Stomach (tissue), 9 donors: Measurements from ENCODE around the gene ARHGEF10L. TPM values are rescaled to one million over a fixed set of nuclear protein-coding genes. Genes with fewer than 3 reads are reported as not detected.

ENCODE experiments used
- DNase-seq, 2 donors: peaks; one replicate each; pipeline versions ENCODE4 v3.0.0 to v3.0.0-alpha.2; 2013 to 2019
- H3K27ac ChIP-seq, 5 donors: fragments of 200-600 bp in 4 of 5; sonication (generic) in 4 of 5; one replicate each; pipeline ENCODE4 v1.5.1; 2013 to 2019; ENCODE audit warnings: mild to moderate bottlenecking in 1 of 5, moderate library complexity in 1 of 5
- H3K27me3 ChIP-seq, 3 donors: fragments of 200-600 bp; sonication (generic); one replicate each; pipeline ENCODE4 v1.5.1; 2017 to 2019; ENCODE audit warnings: mixed run types in 1 of 3
- H3K36me3 ChIP-seq, 4 donors: fragments of 200-600 bp; sonication (generic); 1 replicate in 3 of 4; 2 replicates in 1 of 4; pipeline ENCODE4 v1.5.1; 2016 to 2019
- H3K4me1 ChIP-seq, 4 donors: fragments of 200-600 bp; sonication (generic); one replicate each; pipeline ENCODE4 v1.5.1; 2016 to 2019
- H3K4me3 ChIP-seq, 4 donors: fragments of 200-600 bp; sonication (generic) in 3 of 4; one replicate each; pipeline ENCODE4 v1.5.1; 2016 to 2019; ENCODE audit warnings: mild to moderate bottlenecking in 1 of 4
- H3K9me3 ChIP-seq, 4 donors: fragments of 200-600 bp; sonication (generic); one replicate each; pipeline ENCODE4 v1.5.1; 2016 to 2019
- CTCF ChIP-seq, 7 experiments: fragments of 450-650 bp in 4 of 7; fragments of 200-600 bp in 3 of 7; sonication (generic) in 3 of 7; IDR thresholded peaks; one replicate each; pipeline ENCODE4 v1.5.1; 2016 to 2019; ENCODE audit warnings: antibody characterized with exemption in 7 of 7, control low read depth in 2 of 7, mild to moderate bottlenecking in 1 of 7
- EP300 ChIP-seq: sonication (generic); formaldehyde crosslinking; IDR thresholded peaks from one replicate; pipeline ENCODE4 v1.6.1; 2017; ENCODE audit warnings: antibody characterized with exemption
- POLR2A ChIP-seq, 4 donors: fragments of 450-650 bp; IDR thresholded peaks; one replicate each; pipeline ENCODE4 v1.6.1; 2016; ENCODE audit warnings: antibody characterized with exemption in 4 of 4, control low read depth in 2 of 4, mild to moderate bottlenecking in 1 of 4, moderate library complexity in 1 of 4
- POLR2AphosphoS5 ChIP-seq, 3 donors: sonication (generic); formaldehyde crosslinking; IDR thresholded peaks; one replicate each; pipeline ENCODE4 v1.6.1; 2016; ENCODE audit warnings: antibody characterized with exemption in 3 of 3
- WGBS, 5 donors: extraction: QIAGEN DNeasy Blood & Tissue Kit in 3 of 5; methylation state at CpG; one replicate each; pipeline versions ENCODE4 v1.1.5 to v1.1.7; 2013 to 2018; 5-methylcytosine and 5-hydroxymethylcytosine counted together
- intact Hi-C: fragments of 100-400 bp; cut with DNase I; formaldehyde crosslinking; loops from one replicate; pipeline ENCODE4 v1.15.1; 2023; ENCODE audit warnings: low total_unique reads
- polyA plus RNA-seq, 3 donors: library from polyadenylated mRNA; stranded (reverse); fragments of 200-250 nt; gene quantifications; one replicate each; pipeline ENCODE4 v1.2.3, GENCODE V29; 2013
- total RNA-seq, 5 donors: library from RNA; depleted of rRNA; stranded (reverse); fragments of >200 nt; gene quantifications; one replicate each; pipeline versions ENCODE4 v1.1.0 to v1.2.3, GENCODE V29; 2014 to 2016
- donor health status: healthy with polysubstance abuse.
- donor health status: Bipolar disorder and iron deficiency.
- donor health status: healthy.

Gene ARHGEF10L
- total and polyA plus RNA-seq, 8 donors, result 15.4 to 329 (median 45.0) TPM

GRCh38 chr1:17646444-17647280, 107.2 kb downstream of the ARHGEF10L start:
- peaks cover 13 to 99% (median 94%) of the 10 kb centered on the region in 4 donors for H3K36me3 ChIP-seq
- H3K27ac ChIP-seq, result no peak overlapping the region
- no peak for TF ChIP-seq CTCF (IDR thresholded peaks at IDR 0.05)
- TF ChIP-seq POLR2A (IDR thresholded peaks at IDR 0.05), result no peak
- TF ChIP-seq EP300, result no peak
- TF ChIP-seq POLR2AphosphoS5 (IDR thresholded peaks at IDR 0.05), result no peak
- no peaks in the 10 kb centered on the region for H3K27me3 ChIP-seq
- intact Hi-C loops, result no loop called here
- peaks cover 0 to 5% (median 0%) of the 10 kb centered on the region in 4 donors for H3K4me1 ChIP-seq
- H3K9me3 ChIP-seq, result no peaks in the 10 kb centered on the region
- WGBS, 5 donors, result 83 to 92% (median 90%) methylated on average over 27 to 32 of the region's 32 CpGs
- no peak for DNase-seq
- H3K4me3 ChIP-seq, result no peak overlapping the region

- Histone ChIP-seq H3K27ac (peak overlapping the region in 3 of 5 donors; percentile 49 to 69 (median 61)), H3K36me3 (peaks cover 15 to 99% (median 95%) of the 10 kb centered on the region in 4 donors), H3K4me3 (no peak overlapping the region), H3K27me3 (no peaks in the 10 kb centered on the region), H3K4me1 (peaks cover 0 to 5% (median 1%) of the 10 kb centered on the region in 4 donors), H3K9me3 (no peaks in the 10 kb centered on the region)
- intact Hi-C loops, result no loop called here
- TF ChIP-seq CTCF (IDR thresholded peaks at IDR 0.05) (no peak), POLR2AphosphoS5 (IDR thresholded peaks at IDR 0.05) (no peak), POLR2A (IDR thresholded peaks at IDR 0.05) (no peak), EP300 (no peak)
- no peak for DNase-seq
- 69 to 87% (median 84%) methylated on average over 19 to 20 of the region's 20 CpGs for WGBS, 5 donors
Measured at GRCh38 chr1:17648457-17649145, 109.1 kb downstream of the ARHGEF10L start.

- peaks cover 12 to 99% (median 95%) of the 10 kb centered on the region in 4 donors for H3K36me3 ChIP-seq
Measured at GRCh38 chr1:17649371-17650106, 110.0 kb downstream of the ARHGEF10L start.

More at GRCh38 chr1:17649371-17650106, 110.0 kb downstream of the ARHGEF10L start:
- intact Hi-C loops, result no loop called here
- H3K4me1 ChIP-seq, result peaks cover 0 to 9% (median 2%) of the 10 kb centered on the region in 4 donors
- DNase-seq, result no peak
- TF ChIP-seq POLR2AphosphoS5 (IDR thresholded peaks at IDR 0.05) (no peak), POLR2A (IDR thresholded peaks at IDR 0.05) (no peak), CTCF (IDR thresholded peaks at IDR 0.05) (no peak), EP300 (no peak)
- H3K4me3 ChIP-seq, result no peak overlapping the region
- H3K27me3 ChIP-seq, result no peaks in the 10 kb centered on the region
- no peaks in the 10 kb centered on the region for H3K9me3 ChIP-seq
- peak overlapping the region in 2 of 5 donors; percentile 61 to 69 for H3K27ac ChIP-seq
- 91 to 95% (median 93%) methylated on average over 11 of the region's 11 CpGs for WGBS, 5 donors
